Measurements from ENCODE around the gene OR8G5.

Gene OR8G5

DNA sequence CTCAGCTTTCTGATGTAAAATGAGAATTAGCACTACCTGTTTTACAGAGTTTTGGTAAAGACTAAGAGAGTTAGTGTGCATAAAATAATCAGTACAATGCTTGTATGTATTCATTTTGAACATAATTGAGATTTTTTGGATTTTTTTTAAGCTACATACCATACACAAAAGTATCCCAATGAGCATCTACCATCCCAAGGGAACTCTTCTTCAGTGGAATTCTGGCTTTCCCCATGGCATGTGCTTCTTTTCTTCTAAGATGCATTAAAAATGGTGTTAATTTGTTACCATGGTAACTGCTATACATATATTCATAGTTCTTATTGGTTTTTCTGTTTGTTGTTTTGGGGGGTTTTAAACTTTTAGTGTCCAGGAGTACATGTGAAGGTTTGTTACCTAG, 39.8 kb downstream of the OR8G5 start:
- TF ChIP-seq, protein P1, sequence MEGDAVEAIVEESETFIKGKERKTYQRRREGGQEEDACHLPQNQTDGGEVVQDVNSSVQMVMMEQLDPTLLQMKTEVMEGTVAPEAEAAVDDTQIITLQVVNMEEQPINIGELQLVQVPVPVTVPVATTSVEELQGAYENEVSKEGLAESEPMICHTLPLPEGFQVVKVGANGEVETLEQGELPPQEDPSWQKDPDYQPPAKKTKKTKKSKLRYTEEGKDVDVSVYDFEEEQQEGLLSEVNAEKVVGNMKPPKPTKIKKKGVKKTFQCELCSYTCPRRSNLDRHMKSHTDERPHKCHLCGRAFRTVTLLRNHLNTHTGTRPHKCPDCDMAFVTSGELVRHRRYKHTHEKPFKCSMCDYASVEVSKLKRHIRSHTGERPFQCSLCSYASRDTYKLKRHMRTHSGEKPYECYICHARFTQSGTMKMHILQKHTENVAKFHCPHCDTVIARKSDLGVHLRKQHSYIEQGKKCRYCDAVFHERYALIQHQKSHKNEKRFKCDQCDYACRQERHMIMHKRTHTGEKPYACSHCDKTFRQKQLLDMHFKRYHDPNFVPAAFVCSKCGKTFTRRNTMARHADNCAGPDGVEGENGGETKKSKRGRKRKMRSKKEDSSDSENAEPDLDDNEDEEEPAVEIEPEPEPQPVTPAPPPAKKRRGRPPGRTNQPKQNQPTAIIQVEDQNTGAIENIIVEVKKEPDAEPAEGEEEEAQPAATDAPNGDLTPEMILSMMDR (IDR thresholded peaks at IDR 0.05; ENCODE audit: insufficient read depth, missing control alignments) = no peak
- FAIRE-seq = no peak
- no peak for DNase-seq (ENCODE audit: insufficient read length, low spot score)

DNA sequence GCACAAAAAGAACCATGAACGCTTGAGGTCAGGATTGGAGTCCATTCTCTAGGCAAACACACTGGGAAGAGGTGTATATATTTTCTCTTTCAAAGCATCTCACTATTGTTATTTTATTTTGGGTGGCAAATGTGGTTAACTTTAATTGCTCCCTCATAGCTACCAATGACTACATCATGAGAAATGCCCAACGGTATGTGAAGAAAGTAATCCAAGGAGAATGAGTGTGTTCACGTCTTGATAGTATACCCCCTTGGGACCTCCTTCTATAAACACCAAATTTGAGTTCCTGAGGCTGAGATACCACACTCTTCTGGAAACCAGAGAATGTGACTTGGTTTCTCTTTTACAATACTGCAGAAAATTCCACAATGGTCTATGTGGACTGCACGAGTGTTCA, 41.7 kb downstream of the OR8G5 start:
- FAIRE-seq (no peak), DNase-seq (ENCODE audit: insufficient read length, low spot score) (no peak)
- TF ChIP-seq, protein P1 (IDR thresholded peaks at IDR 0.05; ENCODE audit: insufficient read depth, missing control alignments) = no peak

DNA sequence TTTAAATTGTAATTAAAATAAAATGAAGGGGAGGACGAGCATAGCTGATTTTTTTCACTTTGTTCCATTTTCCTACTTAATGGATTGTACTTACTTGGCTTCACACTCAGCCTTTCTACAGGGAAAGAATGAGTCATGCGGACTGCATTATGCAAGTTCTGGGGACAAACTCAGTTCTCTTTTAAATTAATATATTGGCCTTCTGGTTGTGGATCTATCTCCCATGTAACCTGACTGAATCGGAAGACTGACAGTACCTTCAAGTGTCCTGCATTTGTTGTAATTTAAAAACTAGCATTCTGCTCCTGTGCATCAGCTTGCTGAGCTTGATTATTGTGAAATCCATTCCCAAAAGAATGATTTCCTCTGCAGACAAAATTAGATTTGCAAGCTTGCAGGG, 45.4 kb downstream of the OR8G5 start:
- no peak for FAIRE-seq
- TF ChIP-seq, protein P1 (IDR thresholded peaks at IDR 0.05; ENCODE audit: insufficient read depth, missing control alignments) = no peak

DNA sequence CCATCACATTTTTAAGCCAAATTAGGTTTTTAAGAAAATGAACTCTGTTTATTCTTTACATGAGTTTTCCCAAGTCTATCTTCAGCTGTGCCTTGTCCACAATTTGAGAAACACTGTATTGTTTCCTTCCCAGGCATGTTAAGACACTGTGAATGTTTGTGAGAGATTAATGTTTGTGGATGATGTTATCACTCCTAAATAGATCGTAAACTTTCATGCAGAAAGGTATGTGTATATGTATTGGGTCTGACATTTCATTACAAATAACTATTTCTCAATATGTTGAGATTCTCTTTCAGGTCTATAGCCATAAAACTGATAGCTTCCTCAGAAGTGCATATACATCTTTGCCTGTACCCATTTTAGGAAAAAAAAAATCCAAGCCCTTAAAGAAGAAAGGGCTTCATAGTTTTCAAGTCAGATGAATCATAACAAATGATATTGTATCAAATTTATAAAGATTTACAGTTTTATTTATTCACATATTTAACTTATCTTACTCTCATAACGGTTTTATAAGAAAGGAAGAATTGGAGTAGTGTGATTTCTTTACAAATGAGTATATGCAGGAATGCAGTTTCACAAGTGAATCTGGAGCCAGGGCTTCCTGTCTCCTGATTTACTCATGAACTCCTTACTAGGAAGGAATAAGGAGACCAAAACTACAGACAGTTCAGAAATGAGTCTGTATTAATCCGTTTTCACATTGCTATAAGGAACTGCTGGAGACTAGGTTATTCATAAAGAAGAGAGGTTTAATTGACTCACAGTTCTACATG, 46.4 kb downstream of the OR8G5 start:
- DNase-seq (ENCODE audit: insufficient read length, low spot score) (no peak), FAIRE-seq (no peak)
- TF ChIP-seq, protein P1 (IDR thresholded peaks at IDR 0.05; ENCODE audit: insufficient read depth, missing control alignments) = no peak

More for the DNA sequence above, 45.4 kb downstream of the OR8G5 start:
- DNase-seq (ENCODE audit: insufficient read length, low spot score) = no peak

DNA sequence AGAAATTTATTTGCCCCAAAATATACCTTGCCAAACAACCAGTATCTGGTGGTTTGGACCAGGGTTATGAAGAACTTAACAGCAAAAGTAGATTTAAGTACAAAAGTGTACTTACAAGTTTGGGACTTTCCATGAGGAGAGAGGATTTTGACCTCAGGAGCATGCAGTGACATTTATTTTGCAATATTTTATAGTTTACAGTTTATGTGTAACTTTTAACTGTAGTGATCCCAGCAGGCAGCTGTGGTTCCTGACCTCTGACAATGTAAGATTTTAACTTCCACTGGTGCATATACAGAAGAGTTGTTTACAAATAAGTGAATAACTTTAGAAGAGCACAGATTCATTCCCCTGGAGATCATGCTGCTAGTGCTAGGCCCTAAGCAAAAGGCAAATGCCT, 50.9 kb downstream of the OR8G5 start:
- TF ChIP-seq, protein P1 (IDR thresholded peaks at IDR 0.05; ENCODE audit: insufficient read depth, missing control alignments) = no peak
- DNase-seq (ENCODE audit: insufficient read length, low spot score) = no peak
- FAIRE-seq = no peak

DNA sequence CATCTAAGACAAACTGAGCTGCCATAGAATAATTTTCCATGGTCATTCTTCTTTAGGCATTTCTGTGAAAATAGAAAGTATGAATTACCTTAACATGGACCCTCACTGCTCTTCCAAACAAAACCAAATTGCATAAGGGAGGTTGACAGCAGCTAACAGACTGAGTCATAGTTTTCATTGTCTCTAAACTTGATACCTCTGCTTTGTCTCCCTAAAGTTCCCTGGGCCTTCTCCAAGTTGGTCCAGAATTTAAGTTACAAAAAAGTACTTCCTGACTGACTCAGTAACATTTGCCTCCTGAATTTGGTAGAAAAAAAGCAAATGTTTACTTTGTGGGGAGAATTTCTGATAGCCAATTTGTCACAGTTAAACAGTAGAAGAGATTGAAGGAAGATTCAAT, 54.5 kb downstream of the OR8G5 start:
- DNase-seq (ENCODE audit: insufficient read length, low spot score) (no peak), FAIRE-seq (no peak)
- TF ChIP-seq, protein P1 (IDR thresholded peaks at IDR 0.05; ENCODE audit: insufficient read depth, missing control alignments) = no peak

DNA sequence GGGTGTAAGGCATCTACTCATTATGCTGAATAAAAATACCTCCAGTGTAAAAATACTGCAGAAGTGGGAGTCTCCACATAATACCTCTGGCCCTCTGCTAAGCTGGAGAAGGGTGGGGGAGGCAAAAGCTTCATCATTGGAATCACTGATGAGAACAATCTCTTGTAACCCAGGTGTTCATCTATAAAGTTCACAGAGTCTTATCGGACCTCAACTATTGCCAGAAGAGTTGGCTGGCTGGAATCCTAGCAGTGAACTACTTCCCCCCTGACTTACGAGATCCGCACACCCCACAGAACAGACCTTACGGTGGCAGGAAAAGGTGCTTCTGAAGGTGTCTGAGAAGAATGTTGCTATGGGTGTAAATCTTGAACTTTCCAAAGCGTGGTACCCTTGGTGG, 55.1 kb downstream of the OR8G5 start:
- FAIRE-seq = no peak
- TF ChIP-seq, protein P1 (IDR thresholded peaks at IDR 0.05; ENCODE audit: insufficient read depth, missing control alignments) = no peak
- DNase-seq (ENCODE audit: insufficient read length, low spot score) = no peak
